OCI-LY3 (cell line): ENCODE results near the gene CFAP92.

Experiments
- CTCF ChIP-seq: fragments of 200-600, 300-600 bp; sonication (generic); IDR thresholded peaks from 2 replicates; pipeline ENCODE4 v1.5.1; 2014; ENCODE audit warnings: antibody characterized with exemption, low read length, low read depth
- EZH2phosphoT487 ChIP-seq: fragments of 200-600 bp; shearing (Covaris generic); IDR thresholded peaks from 2 replicates; pipeline ENCODE4 v1.6.1; 2018; ENCODE audit warnings: antibody characterized with exemption, mixed run types, low read depth

GRCh38 chr3:128983293-128984069 is 10.4 kb downstream of the CFAP92 start:
- no peak for TF ChIP-seq CTCF
- TF ChIP-seq EZH2phosphoT487 = no peak
